ENCODE measurements around the gene TBCD. TPM values are rescaled to one million over a fixed set of nuclear protein-coding genes. Genes with fewer than 3 reads are reported as not detected.

TBCD gene
- polyA plus RNA-seq, 1 donor, result 76.4 TPM

DNA sequence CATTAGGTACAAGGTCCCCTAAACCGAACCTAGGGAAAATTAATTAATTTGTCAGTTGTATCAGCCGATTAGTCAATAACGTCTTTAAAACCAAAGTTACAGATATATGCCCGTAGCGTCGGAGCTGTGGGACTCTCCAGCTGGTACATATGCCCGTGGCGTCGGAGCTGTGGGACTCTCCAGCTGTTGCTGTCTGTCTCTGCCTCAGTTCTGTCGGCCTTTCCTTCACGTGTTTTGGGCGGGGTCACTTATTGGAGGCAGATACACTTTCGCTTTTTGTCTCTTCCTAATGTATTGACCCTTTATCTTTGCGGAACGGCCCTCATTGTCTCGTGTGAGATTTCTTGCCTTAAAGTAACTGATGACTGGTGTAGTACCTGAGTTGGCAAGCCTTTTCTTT lies 150.0 kb downstream of the TBCD start:
- DNase-seq, result no peak

DNA sequence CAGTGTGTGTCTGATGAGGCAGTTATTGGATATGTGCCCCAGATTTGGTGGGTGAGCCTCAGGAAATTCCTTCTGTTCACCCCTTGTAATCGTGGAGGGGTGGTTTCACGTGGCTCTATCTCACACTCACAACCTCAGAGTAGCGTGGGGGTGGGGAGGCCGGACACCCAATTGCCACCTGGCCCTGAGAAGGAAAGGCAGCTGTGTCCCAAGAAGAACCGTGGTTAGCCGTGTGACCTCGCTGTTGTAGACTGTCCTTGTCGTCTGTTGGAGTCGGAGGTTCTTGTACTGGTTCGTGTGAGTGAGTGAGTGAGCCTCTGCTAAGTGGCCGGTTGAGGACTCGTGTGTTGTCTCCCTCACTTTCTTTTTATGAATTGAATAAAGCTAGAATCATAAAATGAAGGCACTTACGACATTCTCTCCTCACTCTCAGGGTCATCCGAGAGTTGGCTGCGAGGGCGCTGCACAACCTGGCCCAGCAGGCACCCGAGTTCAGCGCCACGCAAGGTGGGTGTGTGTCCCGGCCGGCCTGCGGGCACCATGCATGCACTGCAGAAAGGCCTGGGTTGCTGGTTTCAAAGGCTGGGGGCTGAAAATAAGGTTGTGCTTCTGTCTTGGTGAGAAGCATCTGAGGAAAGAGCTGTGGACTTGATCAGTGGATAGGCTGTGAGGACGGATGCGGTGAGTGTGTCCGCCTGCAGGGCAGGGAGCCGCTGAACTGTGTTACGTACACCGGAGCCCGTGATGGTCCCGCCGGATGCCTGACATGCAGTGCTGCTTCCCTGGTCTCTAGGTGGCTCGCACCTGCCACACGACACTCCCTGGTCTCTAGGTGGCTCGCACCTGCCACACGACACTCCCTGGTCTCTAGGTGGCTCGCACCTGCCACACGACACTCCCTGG lies 151.4 kb downstream of the TBCD start:
- DNase-seq, result no peak

DNA sequence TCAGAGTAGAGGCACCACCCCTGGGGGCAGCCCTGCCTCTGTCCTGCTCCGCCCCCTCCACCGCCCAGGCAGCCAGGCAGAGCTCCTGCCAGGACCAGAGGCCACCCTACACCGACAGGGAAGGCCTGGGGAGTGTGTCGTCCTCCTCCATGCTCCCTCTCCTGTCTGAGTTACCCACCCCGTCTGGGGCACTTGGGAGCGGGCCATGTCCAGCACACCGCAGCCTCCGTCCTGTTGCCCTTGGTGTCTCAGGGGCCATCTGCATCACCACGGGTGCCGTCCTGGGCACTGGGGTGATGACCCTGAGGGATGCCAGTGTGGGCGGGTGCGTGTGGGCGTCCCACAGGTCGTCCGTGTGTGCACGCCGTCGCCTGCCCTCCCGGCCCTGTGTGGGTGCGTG lies 153.3 kb downstream of the TBCD start:
- no peak for DNase-seq

DNA sequence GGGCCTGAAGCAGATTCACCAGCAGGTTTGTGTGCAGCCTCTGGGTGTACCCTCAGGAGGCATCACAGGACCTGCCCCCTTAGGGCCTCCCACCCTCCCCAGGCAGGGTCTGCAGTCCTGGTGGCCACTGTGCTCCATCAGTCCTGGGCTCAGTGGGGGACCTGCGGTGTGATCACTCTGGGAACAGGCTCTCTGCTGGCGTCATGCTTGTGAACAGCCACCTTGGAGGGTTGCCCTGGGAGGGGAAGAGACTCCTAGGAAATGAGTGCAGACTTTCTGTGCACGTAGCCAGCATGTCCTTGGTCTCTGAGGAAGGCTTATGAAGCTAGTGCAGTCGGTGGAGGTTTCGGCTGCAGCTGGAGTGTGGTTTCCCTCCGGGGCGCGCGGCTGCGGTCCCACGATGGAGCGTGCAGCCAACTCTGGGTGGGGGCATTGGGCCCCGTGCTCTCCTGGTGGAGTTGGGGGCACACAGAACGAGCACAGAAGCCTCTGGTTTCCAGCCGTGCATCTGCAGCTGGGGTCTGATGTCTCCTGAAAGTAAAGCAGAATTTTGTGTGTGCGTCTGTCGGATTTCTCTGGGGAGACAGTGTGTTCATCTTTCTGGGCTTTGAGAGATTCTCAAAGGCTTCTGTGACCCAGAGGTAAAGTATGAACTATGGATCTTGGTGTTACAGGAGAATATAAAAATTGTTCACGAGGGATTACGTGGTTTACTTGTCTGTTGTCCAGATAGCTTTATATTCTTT lies 156.1 kb downstream of the TBCD start:
- no peak for DNase-seq

DNA sequence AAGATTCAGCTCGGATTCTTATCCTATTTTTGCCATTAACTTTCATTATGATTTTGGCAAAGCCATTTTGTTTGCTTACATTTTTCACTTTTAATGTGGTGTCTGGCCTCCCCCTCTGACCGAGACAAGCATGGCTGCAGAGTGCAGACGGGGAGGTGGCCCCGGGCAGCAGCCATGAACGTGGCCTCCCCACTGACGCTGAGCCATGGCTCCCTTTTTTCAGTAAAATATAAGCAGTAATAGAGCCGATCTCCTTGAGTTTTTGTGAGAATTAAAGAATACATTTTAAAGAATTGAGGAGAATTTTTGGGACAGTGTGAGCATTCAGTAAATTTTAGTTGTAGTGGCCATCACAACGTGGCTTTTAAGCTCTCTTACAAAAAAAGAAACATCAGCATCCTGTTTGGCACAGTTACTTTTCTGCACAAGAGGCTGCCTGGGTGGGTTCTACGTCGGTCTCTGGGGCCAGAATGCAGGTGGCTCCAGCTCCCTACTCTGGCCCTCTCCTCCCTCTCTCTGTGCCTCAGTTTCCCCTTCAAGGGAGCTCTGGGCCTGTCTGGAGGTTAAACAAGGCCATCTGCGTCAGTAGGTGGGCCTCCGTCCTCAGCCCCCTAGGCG lies 156.8 kb downstream of the TBCD start:
- no peak for DNase-seq

DNA sequence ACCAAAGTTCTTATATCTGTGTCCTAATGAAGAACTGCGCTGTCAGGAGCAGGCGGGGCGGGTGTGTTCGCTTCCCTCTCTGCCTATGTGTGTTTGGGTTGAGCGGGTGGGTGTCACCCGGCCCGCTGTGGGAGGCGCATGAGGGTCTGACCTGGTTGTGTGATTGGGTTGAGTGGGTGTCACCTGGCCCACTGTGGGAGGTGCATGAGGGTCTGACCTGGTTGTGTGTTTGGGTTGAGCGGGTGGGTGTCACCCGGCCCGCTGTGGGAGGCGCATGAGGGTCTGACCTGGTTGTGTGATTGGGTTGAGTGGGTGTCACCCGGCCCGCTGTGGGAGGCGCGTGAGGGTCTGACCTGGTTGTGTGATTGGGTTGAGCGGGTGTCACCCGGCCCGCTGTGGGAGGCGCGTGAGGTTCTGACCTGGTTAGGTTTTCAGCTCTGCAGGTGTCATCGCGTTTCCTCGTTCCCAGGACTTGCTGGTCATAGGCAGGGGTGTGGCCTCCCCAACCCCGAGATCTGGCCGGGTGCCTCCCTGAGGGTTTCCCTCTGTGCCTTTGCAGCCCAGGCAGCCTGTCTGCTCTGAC lies 157.5 kb downstream of the TBCD start:
- no peak for DNase-seq

DNA sequence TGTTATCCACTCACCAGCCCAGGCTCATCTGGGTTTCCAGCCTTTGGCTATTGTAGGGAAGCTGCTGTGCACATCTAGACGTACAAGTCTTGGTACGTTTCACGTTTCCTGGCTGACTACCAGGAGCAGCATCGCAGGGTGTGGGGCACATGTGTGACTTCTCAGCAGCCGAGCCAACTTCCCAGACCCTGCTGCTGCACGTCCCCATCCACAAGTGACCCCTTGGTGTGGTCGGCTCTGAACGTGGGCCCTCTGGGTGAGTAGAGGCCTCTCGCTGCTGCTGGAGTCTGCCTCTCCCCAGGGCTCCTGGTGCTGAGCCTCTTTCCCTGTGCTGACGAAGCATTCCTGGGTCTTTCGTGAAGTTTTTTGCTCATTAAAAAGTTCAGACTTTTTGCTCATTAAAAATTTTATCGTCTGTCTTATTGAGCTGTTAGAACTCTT lies 158.2 kb downstream of the TBCD start:
- DNase-seq, result no peak

DNA sequence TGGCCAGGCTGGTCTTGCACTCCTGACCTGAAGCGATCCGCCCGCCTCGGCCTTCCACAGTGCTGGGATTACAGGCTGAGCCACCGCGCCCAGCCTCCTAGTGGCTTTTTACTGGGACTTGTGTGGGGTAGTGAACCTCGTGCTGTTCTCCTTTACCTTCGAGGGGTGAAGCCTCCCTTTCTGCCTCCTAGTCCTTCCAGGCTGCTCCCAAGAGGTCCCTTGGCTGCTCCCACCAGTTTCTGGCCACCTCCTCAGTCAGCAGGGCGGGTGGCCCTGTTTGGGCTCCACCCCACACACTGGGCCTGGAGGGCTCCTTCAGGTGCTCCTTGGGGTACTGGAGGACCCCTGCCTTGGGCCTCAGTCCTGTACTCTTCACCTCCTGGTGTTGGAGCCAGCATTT lies 158.9 kb downstream of the TBCD start:
- no peak for DNase-seq

DNA sequence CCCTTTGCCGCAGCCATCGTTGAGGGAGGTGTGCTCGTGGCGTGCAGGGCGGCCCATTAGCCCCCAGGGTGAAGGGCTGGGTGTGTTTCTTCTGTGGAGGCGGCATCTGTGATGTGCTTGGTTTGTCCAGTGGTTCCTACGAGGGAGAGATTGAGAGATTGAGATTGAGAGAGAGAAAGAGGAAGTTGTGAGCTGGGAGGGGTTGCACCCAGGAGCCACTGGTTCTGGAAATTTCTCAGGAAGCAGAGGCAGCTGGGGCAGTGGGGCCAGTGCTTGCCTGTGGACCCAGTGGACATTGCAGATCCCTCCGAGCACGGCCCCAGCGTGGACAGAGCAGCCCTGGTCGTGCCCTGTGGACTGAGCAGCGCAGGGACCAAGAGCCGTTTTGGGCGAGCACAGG lies 160.0 kb downstream of the TBCD start:
- no peak for DNase-seq

DNA sequence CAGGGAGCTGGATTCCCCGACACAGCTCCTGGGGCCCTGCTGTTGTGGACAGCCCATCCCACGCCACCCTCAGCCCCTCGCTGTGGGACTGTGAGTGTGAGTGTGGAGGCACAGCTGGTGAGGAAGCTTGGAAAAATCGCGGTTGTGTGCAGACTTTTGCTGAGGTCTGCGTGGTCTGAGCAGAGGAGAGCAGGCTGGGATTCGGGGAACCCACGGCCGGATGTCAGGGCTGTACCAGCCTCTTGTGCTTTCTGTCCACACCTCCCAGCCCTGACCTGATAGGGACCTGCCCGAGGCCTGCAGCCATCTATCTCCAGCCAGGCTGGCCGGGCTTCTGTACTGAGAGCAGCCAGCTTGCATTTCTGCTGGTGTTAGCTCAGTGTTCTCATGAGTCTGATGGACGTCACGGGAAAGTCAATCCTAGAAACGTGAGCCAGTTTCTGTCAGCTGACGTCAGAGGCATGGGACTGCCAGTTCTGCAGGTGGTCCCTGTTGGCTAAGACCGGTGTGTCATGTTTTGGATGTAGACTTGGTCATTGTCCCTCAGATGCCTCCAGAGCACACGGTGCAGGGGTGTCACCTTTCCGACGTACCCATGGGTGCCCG lies 160.7 kb downstream of the TBCD start:
- no peak for DNase-seq

DNA sequence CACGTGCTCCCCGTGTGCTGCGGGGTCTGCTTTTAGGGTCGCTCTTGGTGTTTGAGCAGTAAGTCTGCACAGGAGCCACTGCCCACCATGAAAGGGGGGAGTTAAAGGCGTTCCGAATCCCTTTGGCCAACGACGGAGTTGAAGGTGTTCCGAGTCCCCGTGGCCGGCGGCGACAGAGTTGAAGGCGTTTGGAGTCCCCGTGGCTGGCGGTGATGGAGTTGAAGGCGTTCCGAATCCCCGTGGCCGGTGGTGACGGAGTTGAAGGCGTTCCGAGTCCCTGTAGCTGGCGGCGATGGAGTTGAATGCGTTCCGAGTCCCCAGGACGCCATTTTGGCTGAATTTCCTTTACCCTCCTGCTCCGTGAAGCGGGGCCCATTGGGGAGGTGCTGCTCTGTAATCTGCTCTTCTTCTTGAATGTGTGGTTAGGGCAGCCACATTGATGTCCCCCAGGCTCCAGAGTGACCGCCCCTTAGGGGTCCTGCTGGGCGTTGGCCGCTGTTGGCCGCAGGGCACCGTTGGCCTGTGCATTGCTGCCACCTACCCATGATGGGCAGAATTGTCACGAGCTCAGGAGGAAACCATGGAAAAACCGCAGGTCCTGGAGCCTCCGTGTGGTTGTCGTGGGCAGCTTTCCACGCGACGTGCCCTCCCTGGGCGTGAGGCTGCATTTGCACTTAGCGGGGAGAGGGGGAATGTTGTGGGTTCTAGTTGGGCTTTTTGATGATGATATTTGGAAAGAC lies 161.6 kb downstream of the TBCD start:
- no peak for DNase-seq

DNA sequence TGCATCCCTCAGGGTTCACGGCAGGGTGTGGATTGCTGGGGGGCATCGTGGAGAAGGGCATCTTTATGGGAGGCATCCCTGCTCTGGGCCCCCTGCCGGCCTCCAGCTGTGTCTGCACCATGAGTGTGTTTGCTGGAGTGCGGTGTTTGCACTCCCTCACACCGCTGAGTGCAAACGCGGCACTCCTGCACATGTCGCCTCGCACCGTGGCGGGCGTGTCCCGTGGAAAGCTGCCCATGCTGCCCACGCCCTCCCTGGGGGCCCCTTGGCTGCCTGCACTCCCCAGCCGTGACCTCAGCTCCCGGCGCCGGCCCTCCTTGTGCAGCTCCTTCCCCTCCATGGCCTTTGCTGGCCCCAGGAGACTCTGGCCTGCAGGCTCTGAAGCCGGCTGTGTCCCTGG lies 162.5 kb downstream of the TBCD start:
- no peak for DNase-seq

DNA sequence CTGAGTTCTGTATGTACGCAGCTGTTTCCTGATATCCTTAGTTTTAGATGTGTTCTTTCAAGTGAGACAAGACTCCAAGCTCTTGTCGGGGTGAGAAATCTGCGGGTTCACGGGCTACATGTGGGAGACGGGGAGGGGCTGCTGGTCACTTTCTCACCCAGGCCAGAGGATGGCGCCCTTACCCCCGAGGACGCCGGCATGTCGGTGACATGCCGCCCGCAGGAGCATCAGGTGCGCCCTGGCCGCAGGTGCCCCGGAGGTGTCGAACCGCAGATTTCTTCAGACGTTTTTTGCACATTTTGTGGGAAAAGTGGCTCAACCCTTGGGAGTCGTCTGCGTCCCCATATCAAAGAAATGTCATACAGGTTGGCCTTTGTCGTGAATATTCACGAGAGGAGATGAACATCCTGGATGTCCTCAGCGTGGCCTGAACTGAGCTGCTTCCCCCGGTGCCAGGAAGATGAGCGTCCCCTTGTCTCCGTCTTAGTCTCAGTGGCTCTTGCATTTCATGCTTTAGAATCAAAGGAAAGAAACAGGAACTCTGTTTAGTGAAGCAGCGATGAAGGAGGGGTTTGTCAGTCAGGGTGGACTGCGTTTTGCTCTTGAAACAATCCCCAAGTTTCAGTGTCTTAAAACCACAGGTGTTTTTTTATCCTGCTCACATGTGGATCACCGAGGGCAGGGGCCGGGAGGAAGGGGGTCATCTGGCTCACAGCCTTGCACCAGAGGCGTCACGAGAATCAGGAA lies 163.3 kb downstream of the TBCD start:
- DNase-seq, result no peak

DNA sequence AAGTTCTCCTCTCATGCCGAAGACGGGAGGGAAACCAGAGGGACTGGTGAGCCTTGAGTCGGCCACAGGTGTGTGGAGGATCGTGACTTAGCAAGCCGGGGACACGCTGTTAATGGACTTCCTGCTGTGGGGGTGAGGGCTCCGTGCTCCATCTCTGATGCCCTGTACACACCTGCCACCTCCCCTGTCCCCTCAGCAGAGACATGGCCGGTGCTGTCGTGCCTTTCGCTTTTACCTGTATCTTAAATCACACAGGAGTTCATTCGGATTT lies 163.8 kb downstream of the TBCD start:
- no peak for DNase-seq

DNA sequence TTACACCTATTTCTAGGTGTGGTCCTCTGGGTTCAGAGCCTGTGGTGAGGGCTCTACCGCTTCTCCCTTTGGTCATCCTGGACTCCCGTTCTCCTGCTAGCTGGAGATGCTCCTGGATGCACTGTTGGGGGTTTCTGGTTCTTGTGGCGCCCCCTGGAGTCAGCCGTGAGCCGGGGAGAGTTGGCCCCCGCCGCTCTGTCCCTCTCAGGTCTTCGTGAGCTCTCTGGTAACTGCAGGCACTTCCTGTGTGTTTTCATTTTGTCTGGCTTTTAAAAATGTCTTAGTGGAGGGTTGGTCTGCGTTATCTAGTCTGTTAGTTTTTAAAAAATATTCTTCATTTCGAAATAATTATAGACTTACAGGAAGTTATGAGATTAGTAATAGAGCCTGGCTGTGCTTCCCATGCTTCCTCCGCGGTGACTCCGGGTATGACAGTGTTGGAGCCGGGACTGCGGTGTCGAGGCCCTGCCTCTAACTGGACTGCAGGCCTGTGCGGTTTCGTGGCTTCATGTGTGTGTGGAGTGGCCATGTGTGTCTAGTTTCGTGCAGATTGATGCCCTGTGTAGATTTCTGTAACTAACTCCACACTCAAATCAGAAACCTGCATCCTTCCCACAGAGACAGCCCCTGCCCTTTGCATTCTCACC lies 166.0 kb downstream of the TBCD start:
- no peak for DNase-seq

DNA sequence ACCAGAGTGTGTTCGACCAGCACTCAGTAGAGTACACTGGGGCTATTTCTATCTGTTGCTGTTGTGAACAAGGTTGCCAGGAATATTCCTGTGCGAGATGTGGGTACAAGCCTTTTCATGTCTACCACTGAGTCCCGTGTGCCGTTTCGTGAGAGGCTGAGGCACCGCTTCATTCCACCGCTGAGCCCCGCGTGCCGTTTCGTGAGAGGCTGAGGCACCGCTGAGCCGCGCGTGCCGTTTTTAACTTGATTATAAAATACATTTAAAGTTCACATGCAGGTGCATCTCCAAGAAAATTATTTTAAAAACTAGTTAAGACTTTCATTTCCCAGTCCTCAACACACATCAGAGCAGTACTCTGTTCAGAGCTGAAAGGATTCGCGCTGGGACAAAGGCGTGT lies 166.6 kb downstream of the TBCD start:
- no peak for DNase-seq

DNA sequence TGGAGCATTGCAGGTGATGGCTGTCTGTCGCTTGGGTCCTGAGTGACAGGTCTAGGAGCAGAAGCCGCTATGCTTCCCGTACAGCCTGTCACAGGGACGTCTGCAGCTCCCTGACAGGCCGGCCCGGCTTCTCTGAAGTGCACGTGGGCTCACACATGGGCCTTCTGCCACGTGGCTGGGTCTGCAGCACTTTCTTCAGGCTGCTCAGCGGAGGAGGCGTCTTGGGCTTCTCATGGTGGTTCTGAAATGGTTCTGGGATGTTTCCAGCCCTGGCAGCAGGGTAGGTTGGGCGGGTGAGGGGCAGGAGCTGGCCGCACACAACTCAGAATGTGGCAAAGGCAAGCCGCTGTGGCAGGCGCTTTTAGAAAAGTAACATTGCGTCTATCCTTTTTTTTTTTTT lies 168.3 kb downstream of the TBCD start:
- DNase-seq, result no peak

DNA sequence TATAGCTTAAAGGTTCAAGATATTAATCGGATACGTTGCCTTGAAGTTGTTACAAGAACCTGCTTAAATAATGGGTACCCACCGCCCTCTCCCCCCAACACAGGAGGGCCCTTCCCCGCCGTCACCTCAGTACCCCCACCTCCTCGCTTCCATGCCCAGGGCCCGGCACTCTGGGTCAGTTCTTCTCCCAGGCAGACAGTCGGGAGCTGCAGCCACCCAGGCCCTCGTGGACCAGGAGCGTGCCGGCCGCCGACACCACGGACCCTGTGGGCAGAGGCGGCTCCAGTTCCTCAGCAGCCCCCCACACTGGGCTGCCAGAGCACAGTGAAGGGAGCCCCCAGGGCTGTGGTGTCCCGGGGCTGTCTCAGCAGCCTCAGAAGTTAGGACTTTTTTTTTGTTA lies 168.8 kb downstream of the TBCD start:
- DNase-seq, result no peak

DNA sequence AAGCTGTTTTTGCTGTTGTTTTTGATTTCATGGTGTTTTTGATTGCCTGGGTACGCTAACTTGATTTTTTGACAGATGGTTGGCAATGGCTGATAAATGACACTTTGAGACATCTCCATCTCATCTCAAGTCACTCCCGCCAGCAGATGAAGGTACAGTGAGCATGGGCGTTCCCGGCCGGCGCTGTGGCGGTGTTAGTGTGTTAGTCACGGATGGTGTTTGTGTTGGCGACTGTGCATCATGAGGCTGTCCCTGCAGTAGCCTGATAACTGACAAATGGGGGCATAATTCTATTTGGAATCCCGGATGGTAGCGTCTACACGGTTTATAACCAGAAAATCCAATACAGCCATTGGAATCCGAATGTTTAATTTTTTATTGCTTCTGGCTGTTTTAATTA lies 169.6 kb downstream of the TBCD start:
- no peak for DNase-seq

DNA sequence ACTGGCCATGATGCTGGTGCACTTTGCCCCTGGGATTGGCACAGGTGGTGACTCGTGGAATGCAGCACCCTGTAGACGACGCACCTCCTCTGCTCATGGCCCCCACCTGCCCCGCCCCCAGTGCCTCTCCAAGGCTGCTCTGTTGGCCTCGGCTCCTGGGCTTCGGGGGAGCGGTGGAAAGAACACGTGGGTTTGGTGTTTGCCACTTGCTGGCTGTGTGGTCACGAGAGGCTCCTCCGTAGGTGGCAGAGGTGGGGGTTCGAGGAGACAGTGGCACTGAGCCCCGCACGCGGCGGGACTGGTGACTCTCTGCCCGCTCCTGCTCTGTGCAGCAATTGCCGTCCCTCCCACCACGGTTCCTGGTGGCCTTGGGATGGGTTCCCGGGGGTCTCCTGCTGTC lies 170.8 kb downstream of the TBCD start:
- DNase-seq, result no peak
